Adipose tissue (tissue), 3 donors: ENCODE measurements around the gene SYT1. TPM values are rescaled to one million over a fixed set of nuclear protein-coding genes. Genes with fewer than 3 reads are reported as not detected.

Experiments used
- H3K27ac ChIP-seq: one replicate; pipeline ENCODE4 v1.5.1; 2013; ENCODE audit warnings: low read depth, low read length
- WGBS, 3 donors: extraction: QIAGEN DNeasy Blood & Tissue Kit; methylation state at CpG; one replicate each; pipeline ENCODE4 v1.1.7; 2013; 5-methylcytosine and 5-hydroxymethylcytosine counted together
- polyA plus RNA-seq, 3 donors: library from polyadenylated mRNA; stranded (reverse); fragments of 200-250 nt; gene quantifications; one replicate each; pipeline ENCODE4 v1.2.3, GENCODE V29; 2013
- donor health status: healthy with polysubstance abuse.
- donor health status: Bipolar disorder and iron deficiency.
- donor health status: healthy.

Gene SYT1
- polyA plus RNA-seq, 3 donors: 0.10 to 0.59 (median 0.22) TPM

DNA sequence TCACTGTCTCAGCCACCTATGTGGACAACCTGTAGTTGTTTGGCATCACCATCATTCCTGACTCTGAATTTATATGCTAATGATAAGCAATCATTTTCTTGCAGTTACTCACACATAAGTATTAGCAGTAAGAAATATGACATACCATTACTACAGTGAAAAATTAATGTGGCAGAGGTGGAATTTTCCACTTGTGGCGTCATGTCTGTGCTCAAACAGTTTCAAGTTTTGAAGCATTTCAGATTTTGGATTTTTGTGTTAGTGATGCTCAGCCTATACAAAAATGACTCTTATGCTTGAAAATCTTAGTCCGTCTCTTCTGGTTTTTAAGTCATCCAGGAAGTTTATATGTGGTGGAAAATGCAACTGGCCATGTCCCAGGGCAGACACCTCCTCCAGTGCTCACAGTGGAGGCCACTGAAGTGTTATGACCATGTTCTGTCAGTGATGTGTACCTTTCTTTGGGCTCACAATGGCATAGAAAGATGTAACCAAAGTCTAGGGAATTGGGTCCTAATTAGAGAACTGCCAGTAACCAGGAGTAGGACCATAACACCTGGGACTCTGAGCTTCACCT is 220.6 kb downstream of the SYT1 start:
- WGBS, 3 donors: 84 to 94% (median 85%) methylated on average over 2 of the region's 2 CpGs

DNA sequence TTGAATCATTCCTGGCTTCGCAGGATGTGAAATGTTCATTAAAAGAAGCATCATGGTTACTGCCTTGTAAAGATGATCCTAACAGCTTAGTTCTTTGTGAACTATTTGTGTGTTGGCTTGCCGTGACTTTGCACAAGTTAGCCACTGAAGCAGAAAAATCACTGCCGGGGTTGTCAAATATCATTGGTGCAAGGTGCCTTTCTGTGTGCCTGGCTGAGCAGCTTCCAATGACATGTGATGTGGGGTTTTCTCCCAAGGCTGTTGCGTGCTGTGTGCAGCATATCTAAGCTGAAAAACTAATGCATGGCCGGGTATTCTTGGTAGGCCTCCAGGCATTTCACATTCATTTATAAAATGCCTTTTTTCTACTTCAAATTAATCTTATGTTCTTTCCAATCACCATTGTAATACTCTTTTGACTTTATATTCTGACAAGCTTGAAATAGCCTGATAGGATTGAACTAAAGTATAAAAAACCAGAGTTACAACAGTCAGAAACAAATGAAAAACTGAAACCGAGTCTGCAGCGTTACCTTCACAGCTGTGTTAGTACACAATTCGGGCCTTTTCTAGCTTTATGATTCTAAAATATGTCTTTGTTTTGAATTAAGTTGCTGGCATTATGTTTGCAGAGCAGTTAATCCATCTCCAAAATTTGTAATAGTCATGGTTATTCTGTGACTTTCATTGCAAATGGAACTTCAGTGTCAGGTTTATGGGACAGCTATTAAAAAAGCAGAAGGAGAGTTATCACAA is 222.1 kb downstream of the SYT1 start:
- no peak overlapping the region for H3K27ac ChIP-seq
- WGBS, 3 donors: 67 to 88% (median 76%) methylated on average over 8 of the region's 8 CpGs

More for the DNA sequence above, 220.6 kb downstream of the SYT1 start:
- no peak overlapping the region for H3K27ac ChIP-seq

DNA sequence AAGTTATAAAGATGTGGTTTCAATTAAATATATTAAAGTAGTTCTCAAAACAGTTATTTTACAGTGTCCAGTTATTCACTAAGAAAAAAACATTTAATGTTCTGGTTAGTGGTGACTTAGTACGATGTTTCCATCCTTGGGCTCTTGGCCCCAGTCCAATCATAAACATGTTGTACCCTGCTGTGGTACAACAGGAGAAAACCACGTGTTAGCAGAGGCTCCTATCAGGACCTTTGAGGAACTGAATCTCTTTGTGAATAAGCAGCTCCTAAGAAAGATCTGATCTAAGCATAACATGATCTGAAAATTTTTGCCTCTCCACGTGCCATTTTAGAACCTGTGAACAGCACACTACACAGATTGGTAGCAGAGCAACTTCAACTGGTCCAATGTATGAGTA is 234.0 kb downstream of the SYT1 start:
- 56 to 65% (median 61%) methylated on average over 3 of the region's 3 CpGs for WGBS, 3 donors
- no peak overlapping the region for H3K27ac ChIP-seq

DNA sequence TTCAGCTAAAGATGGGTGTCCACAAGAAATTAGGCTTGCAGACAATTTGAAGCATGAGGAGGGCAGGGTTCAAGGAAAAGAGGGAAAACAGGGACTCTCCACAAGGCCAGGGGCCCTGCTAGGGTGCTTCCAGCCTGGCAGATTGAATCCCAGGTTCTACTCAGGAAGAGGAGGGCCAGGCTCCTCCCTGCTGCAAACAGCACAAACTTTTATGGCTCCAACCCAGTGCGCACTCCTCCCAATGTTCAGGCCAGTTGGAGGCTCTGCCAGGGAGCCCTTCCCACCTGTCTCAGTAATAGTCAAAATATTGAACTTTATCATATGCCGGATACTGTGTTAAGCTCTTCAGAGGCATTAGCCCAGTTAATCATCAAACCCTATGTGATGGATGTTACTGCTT is 244.4 kb downstream of the SYT1 start:
- 75 to 94% (median 92%) methylated on average over 2 of the region's 2 CpGs for WGBS, 3 donors

GRCh38 chr12:79114896-79115295 is 250.3 kb downstream of the SYT1 start:
- H3K27ac ChIP-seq: no peak overlapping the region

More for the DNA sequence above, 244.4 kb downstream of the SYT1 start:
- H3K27ac ChIP-seq: no peak overlapping the region

GRCh38 chr12:79115743-79116142 is 251.2 kb downstream of the SYT1 start:
- no peak overlapping the region for H3K27ac ChIP-seq

DNA sequence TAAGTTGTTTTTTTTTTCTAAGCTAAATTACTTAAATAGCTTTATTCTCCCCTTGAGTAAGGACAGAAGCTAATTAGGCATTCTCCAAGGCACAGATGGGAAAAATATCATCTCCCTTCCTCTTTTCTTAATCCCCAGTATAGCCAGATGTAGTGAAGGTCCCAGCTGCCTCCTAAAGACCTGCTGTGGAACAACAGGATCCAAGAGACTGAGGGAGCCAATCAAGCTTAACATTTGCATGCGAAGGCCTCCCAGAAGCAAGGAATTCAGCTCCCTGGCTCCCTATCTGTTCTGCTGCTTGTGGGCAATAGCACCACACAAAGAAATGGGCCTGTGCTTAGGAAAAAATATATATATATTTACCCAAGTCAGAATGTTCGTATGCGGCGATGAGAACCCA is 255.2 kb downstream of the SYT1 start:
- H3K27ac ChIP-seq: no peak overlapping the region
- WGBS, 3 donors: 84 to 96% (median 95%) methylated on average over 4 of the region's 4 CpGs

- H3K27ac ChIP-seq: no peak overlapping the region
- WGBS, 3 donors: 76 to 84% (median 81%) methylated on average over 3 of the region's 3 CpGs
These were observed 256.9 kb downstream of the SYT1 start for GRCh38 chr12:79121486-79121885.

DNA sequence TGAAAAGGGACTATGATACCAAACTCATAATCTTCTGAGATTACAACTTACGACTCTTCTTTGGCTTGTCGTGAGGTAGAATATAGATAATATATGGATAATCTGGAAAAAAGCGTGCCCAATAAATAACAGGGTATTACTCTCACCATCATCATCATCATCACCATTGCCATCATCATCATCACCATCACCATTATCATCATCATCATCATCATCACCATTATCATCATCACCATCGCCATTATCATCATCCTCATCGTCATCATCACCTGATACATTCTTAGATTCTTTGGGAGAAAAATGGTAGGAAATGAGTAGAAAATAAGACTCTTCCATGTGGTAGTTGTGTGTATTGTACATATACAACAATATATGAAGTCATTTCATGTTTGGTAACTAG is 259.8 kb downstream of the SYT1 start:
- no peak overlapping the region for H3K27ac ChIP-seq
- WGBS, 3 donors: 83 to 98% (median 93%) methylated on average over 5 of the region's 5 CpGs

- 63 to 70% (median 68%) methylated on average over 2 of the region's 2 CpGs for WGBS, 3 donors
- no peak overlapping the region for H3K27ac ChIP-seq
These were observed 260.8 kb downstream of the SYT1 start for GRCh38 chr12:79125358-79125757.

GRCh38 chr12:79127271-79127751 is 262.7 kb downstream of the SYT1 start:
- WGBS, 3 donors: 23 to 58% (median 57%) methylated on average over 3 of the region's 3 CpGs
- no peak overlapping the region for H3K27ac ChIP-seq

DNA sequence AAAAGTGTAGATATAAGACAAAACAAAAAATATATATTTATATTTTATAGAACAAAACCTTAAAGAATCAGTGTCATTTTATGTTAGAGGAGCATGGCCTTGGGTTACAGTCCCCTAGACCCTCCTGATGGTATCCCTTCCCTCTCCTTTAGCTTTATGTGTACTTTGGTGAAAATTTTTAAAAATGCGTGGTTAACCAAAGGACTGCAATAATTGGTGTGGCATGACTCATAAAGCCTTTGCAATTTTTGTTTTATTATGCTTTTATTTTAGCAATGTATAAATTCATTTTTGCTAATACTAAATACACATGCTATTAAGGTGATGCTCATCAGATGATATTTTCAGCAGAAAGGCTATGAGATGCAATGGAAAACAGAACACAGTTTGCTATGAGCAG is 264.4 kb downstream of the SYT1 start:
- H3K27ac ChIP-seq: no peak overlapping the region
- 83 to 93% (median 88%) methylated on average over 1 of the region's 1 CpG for WGBS, 3 donors

DNA sequence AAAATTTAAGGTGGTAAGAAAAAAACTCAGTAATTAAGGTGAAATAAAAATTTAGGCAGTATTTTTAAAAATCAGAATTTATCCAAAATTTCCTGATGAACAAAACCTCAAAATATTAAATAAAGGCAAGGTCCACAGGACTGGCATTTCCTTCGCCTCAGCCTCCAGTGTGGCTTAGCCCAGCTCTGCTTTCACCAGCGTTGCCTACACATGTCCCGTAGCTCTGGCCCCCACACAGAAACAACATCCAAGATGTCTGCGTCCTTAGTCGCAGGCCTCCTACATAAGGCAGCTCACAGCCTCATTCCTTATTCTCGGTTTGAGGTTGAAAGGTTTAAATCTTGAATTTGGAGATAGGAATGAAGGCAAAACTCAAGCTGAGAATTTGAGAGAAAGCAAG is 274.3 kb downstream of the SYT1 start:
- H3K27ac ChIP-seq: no peak overlapping the region
- 81 to 95% (median 94%) methylated on average over 6 of the region's 6 CpGs for WGBS, 3 donors

- no peak overlapping the region for H3K27ac ChIP-seq
- 64 to 91% (median 87%) methylated on average over 1 of the region's 1 CpG for WGBS, 3 donors
These were observed 276.1 kb downstream of the SYT1 start for GRCh38 chr12:79140711-79141110.

- H3K27ac ChIP-seq: no peak overlapping the region
- WGBS, 3 donors: 59 to 84% (median 74%) methylated on average over 2 of the region's 2 CpGs
These were observed 277.2 kb downstream of the SYT1 start for GRCh38 chr12:79141776-79142175.

DNA sequence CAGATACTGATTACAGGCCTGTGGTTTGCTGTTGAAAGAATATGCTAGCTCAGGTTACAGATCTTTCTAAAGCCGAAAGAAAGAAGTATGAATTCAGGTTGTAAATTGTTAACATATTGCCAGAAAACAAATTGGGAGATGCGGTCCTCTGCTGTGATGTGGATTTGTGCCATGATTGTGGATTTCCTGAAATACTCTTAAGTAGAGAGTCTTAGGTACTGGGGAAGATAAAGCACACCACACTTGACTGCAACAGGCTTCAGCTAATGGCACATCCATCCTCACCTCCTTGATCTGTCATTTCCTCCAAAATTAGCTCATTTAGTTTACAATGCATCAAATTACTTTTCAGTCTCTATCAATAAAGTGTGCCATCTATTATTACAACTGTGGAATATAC is 279.2 kb downstream of the SYT1 start:
- H3K27ac ChIP-seq: no peak overlapping the region
- WGBS, 3 donors: 49 to 82% (median 76%) methylated on average over 2 of the region's 2 CpGs

GRCh38 chr12:79151956-79152355 is 287.4 kb downstream of the SYT1 start:
- H3K27ac ChIP-seq: no peak overlapping the region
- 82 to 90% (median 87%) methylated on average over 2 of the region's 2 CpGs for WGBS, 3 donors

- WGBS, 3 donors: 32 to 51% (median 37%) methylated on average over 3 of the region's 3 CpGs
- no peak overlapping the region for H3K27ac ChIP-seq
These were observed 291.1 kb downstream of the SYT1 start for GRCh38 chr12:79155683-79156082.

- WGBS, 3 donors: 57 to 86% (median 83%) methylated on average over 6 of the region's 6 CpGs
- no peak overlapping the region for H3K27ac ChIP-seq
These were observed 292.4 kb downstream of the SYT1 start for GRCh38 chr12:79156846-79157463.
